NCI-H146 treated with DMSO at 0.1 percent for 48 hours (cell line): ENCODE data around the gene CAPZB.

ENCODE experiments used
- DNase-seq: peaks from one replicate; lab custom pipeline; 2025; ENCODE audit not compliant: unreplicated experiment; lab: John Stamatoyannopoulos, UW

The CAPZB gene

GRCh38 chr1:19353596-19353995, 131.7 kb downstream of the CAPZB start:
- DNase-seq = peak; percentile 89

GRCh38 chr1:19352839-19353238, 132.5 kb downstream of the CAPZB start:
- no peak for DNase-seq

- DNase-seq = no peak
Measured at GRCh38 chr1:19351873-19352272, 133.5 kb downstream of the CAPZB start.

GRCh38 chr1:19350566-19350965, 134.8 kb downstream of the CAPZB start:
- DNase-seq = no peak

- no peak for DNase-seq
Measured at GRCh38 chr1:19349999-19350398, 135.3 kb downstream of the CAPZB start.

GRCh38 chr1:19348441-19349198, 136.7 kb downstream of the CAPZB start:
- no peak for DNase-seq

GRCh38 chr1:19347533-19348172, 137.7 kb downstream of the CAPZB start:
- DNase-seq = no peak

GRCh38 chr1:19346026-19346425, 139.3 kb downstream of the CAPZB start:
- DNase-seq = no peak

GRCh38 chr1:19345391-19345790, 139.9 kb downstream of the CAPZB start:
- DNase-seq = no peak

- no peak for DNase-seq
Measured at GRCh38 chr1:19344831-19345230, 140.5 kb downstream of the CAPZB start.

- peak; percentile 0 for DNase-seq
Measured at GRCh38 chr1:19344372-19344810, 140.9 kb downstream of the CAPZB start.

GRCh38 chr1:19343617-19344350, 141.6 kb downstream of the CAPZB start:
- no peak for DNase-seq

- DNase-seq = no peak
Measured at GRCh38 chr1:19342894-19343616, 142.3 kb downstream of the CAPZB start.

GRCh38 chr1:19342062-19342750, 143.1 kb downstream of the CAPZB start:
- DNase-seq = no peak

- peak; percentile 1 for DNase-seq
Measured at GRCh38 chr1:19341201-19342061, 143.9 kb downstream of the CAPZB start.

GRCh38 chr1:19340387-19340937, 144.9 kb downstream of the CAPZB start:
- DNase-seq = no peak

- DNase-seq = no peak
Measured at GRCh38 chr1:19339214-19339861, 146.0 kb downstream of the CAPZB start.

GRCh38 chr1:19338323-19338762, 147.0 kb downstream of the CAPZB start:
- no peak for DNase-seq

- DNase-seq = no peak
Measured at GRCh38 chr1:19337289-19337688, 148.1 kb downstream of the CAPZB start.
